Fibroblast of lung (primary cell): ENCODE data around the gene BTNL9. TPM values are rescaled to one million over a fixed set of nuclear protein-coding genes. Genes with fewer than 3 reads are reported as not detected.
"Not testable (repeated sequence)": the region's sequence is repeated elsewhere in the genome, so short reads cannot be mapped to it uniquely, and the experiment has no call there.

Source experiments
- DNase-seq, 2 donors: peaks; one replicate each; pipeline versions ENCODE4 v3.0.0 to v3.0.0-alpha.2; 2010; ENCODE audit warnings: low read depth in 2 of 2
- H2AFZ ChIP-seq: 2 replicates; pipeline ENCODE4 v1.5.1; 2012; ENCODE audit warnings: low read length, control low read depth, inconsistent platforms
- H3K27ac ChIP-seq: 2 replicates; pipeline ENCODE4 v1.5.1; 2011; ENCODE audit warnings: low read length, control low read depth; ENCODE audit not compliant: insufficient read depth
- H3K27me3 ChIP-seq: 2 replicates; pipeline ENCODE4 v1.5.1; 2011; ENCODE audit warnings: mild to moderate bottlenecking, low read length; ENCODE audit not compliant: control insufficient read depth, insufficient read depth
- H3K36me3 ChIP-seq: 2 replicates; pipeline ENCODE4 v1.5.1; 2011; ENCODE audit warnings: low read length; ENCODE audit not compliant: control insufficient read depth, insufficient read depth
- H3K4me1 ChIP-seq: 2 replicates; pipeline ENCODE4 v1.5.1; 2011; ENCODE audit warnings: low read length; ENCODE audit not compliant: control insufficient read depth, insufficient read depth; ENCODE audit errors: extremely low read depth
- H3K4me2 ChIP-seq: 2 replicates; pipeline ENCODE4 v1.5.1; 2011; ENCODE audit warnings: low read length, control low read depth; ENCODE audit not compliant: insufficient read depth; ENCODE audit errors: extremely low read depth
- H3K4me3 ChIP-seq, 4 experiments: fragments of 200-600 bp in 1 of 4; sonication (generic) in 1 of 4; replicated peaks in 1 of 4; 2 replicates each; pipeline ENCODE4 v1.5.1; 2011 to 2016; ENCODE audit warnings: low read length in 4 of 4, low read depth in 3 of 4, mild to moderate bottlenecking in 3 of 4, control low read depth in 2 of 4, inconsistent platforms in 1 of 4, mixed read lengths in 1 of 4; ENCODE audit not compliant: insufficient read depth in 1 of 4; ENCODE audit errors: control extremely low read depth in 1 of 4
- H3K79me2 ChIP-seq: 2 replicates; pipeline ENCODE4 v1.5.1; 2012; ENCODE audit warnings: mild to moderate bottlenecking, low read length, inconsistent platforms; ENCODE audit not compliant: control insufficient read depth, insufficient read depth
- H3K9ac ChIP-seq: 2 replicates; pipeline ENCODE4 v1.5.1; 2011; ENCODE audit warnings: mild to moderate bottlenecking, low read length, control low read depth; ENCODE audit not compliant: insufficient read depth
- H3K9me3 ChIP-seq: 2 replicates; pipeline ENCODE4 v1.5.1; 2012; ENCODE audit warnings: low read depth, low read length; ENCODE audit not compliant: control insufficient read depth, insufficient read depth
- H4K20me1 ChIP-seq: 2 replicates; pipeline ENCODE4 v1.5.1; 2011; ENCODE audit warnings: low read length; ENCODE audit not compliant: control insufficient read depth, insufficient read depth; ENCODE audit errors: extremely low read depth
- EZH2 ChIP-seq: IDR thresholded peaks from 2 replicates; pipeline ENCODE4 v1.5.1; 2012; ENCODE audit warnings: low read length, control low read depth, mild to moderate bottlenecking; ENCODE audit errors: missing control alignments
- polyA plus RNA-seq, 2 donors: library from polyadenylated mRNA; depleted of rRNA in 1 of 2; stranded (reverse) in 1 of 2; unstranded in 1 of 2; fragments of >200 nt; gene quantifications; 2 replicates each; pipeline ENCODE4 v1.2.1, GENCODE V29; 2011 to 2012; ENCODE audit warnings: missing spikeins in 1 of 2
- total RNA-seq: library from RNA; depleted of rRNA; stranded (reverse); fragments of >200 nt; gene quantifications from 2 replicates; pipeline ENCODE4 v1.2.1, GENCODE V29; 2014
- TF ChIP-seq, protein P1 (sequence below), 2 donors: IDR thresholded peaks in 1 of 2; conservative IDR thresholded peaks in 1 of 2; 1 replicate in 1 of 2; 2 replicates in 1 of 2; pipeline ENCODE4 v1.5.1; 2011 to 2012; ENCODE audit warnings: low read length in 2 of 2, control low read depth in 1 of 2, inconsistent platforms in 1 of 2, low read depth in 1 of 2, mild to moderate bottlenecking in 1 of 2

The BTNL9 gene
- total and polyA plus RNA-seq, 2 donors (not counting 1 experiment from before 2014, with no cell fraction given), result not detected

- H3K9me3 ChIP-seq, result no peaks in the 10 kb centered on the region
- DNase-seq, result peak in 1 of 2 donors; percentile 4
- no peaks in the 10 kb centered on the region for H4K20me1 ChIP-seq
- H3K27me3 ChIP-seq, result peaks cover 8% of the 10 kb centered on the region
- H3K9ac ChIP-seq, result no peak overlapping the region
- peak overlapping the region; percentile 54 for H3K4me2 ChIP-seq
- no peaks in the 10 kb centered on the region for H3K36me3 ChIP-seq
- H3K4me1 ChIP-seq, result no peaks in the 10 kb centered on the region
- no peak overlapping the region for H3K4me3 ChIP-seq
- no peak overlapping the region for H3K27ac ChIP-seq
- no peak for TF ChIP-seq EZH2
- TF ChIP-seq, protein P1, sequence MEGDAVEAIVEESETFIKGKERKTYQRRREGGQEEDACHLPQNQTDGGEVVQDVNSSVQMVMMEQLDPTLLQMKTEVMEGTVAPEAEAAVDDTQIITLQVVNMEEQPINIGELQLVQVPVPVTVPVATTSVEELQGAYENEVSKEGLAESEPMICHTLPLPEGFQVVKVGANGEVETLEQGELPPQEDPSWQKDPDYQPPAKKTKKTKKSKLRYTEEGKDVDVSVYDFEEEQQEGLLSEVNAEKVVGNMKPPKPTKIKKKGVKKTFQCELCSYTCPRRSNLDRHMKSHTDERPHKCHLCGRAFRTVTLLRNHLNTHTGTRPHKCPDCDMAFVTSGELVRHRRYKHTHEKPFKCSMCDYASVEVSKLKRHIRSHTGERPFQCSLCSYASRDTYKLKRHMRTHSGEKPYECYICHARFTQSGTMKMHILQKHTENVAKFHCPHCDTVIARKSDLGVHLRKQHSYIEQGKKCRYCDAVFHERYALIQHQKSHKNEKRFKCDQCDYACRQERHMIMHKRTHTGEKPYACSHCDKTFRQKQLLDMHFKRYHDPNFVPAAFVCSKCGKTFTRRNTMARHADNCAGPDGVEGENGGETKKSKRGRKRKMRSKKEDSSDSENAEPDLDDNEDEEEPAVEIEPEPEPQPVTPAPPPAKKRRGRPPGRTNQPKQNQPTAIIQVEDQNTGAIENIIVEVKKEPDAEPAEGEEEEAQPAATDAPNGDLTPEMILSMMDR (conservative IDR thresholded peaks at IDR 0.05 in 1 of 2, IDR thresholded peaks at IDR 0.05 in 1 of 2; ENCODE audit: low read depth in 1 of 2, low read length in 2 of 2), result no peak
- H2AFZ ChIP-seq, result peak overlapping the region; percentile 19
- no peaks in the 10 kb centered on the region for H3K79me2 ChIP-seq
Observed at GRCh38 chr5:181100121-181100875, 60.2 kb downstream of the BTNL9 start.

DNA sequence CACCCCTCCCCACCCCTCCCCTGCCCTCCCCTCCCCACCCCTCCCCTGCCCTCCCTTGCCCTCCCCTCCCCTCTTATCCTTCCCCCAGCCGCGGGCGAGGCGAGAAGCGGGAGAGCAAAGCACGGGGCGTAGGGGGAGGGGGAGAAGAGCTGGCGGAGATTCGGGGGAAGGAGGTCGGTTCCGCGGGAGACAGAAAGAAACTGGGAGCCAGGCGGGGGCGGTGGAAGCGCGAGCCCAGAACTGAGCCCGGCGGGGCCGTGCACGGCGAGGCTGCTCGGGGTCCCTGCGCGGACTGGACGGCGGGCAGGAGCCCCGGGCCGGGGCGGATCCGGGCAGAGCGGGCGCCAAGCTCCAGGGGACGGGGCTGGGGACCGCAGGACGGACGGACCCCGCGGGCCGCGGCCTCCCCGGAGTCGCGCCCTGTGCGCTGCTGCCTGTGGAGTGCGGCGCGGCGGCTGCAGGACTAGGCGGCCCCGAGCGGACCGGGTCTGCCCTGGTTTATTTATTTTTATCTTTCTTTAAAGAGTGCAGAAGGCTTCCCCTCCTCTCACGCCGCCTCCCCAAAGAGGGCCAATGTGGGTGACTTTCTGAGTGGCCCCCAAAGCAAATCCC is 61.1 kb downstream of the BTNL9 start:
- H3K4me1 ChIP-seq, H3K36me3 ChIP-seq, H3K9ac ChIP-seq, H3K79me2 ChIP-seq, H3K4me2 ChIP-seq, H3K27ac ChIP-seq, H3K27me3 ChIP-seq, H4K20me1 ChIP-seq, H3K9me3 ChIP-seq, DNase-seq, H3K4me3 ChIP-seq, H2AFZ ChIP-seq: not testable (repeated sequence)

DNA sequence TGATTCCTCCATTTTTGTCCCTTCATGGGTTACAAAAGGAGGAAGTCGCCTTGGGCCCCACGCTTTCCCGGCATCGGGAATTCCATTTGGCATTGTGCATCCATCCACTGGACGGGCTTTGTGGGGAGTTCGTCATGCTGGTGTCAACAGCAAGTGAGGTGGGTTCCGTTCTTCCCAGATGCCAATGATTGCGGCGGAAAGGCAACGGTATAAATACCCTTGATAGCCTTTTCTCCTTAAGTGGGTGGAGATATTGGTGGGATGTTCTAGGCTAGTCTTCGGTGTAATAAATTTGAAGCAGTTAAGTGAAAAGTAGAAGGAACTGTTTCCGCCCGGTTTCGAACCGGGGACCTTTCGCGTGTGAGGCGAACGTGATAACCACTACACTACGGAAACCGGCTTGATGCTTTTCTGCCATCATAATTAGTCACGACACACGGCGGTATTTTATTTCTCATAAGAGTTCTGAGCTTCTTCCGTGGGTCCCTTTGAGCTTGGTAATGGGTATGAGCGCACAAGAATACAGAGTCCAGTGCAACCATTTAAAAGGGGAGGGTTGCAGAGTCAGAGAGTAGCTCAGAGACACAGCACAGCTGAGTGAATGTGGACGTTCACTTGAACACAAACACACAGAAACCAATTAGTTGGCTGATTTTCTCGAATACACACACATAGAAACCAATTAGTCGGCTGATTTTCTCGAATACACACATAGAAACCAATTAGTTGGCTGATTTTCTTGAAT is 62.0 kb downstream of the BTNL9 start:
- not testable (repeated sequence) for DNase-seq, H3K9me3 ChIP-seq, H3K79me2 ChIP-seq, H3K4me1 ChIP-seq, H4K20me1 ChIP-seq, H3K27ac ChIP-seq, H3K36me3 ChIP-seq, H2AFZ ChIP-seq, H3K4me2 ChIP-seq, H3K9ac ChIP-seq, H3K27me3 ChIP-seq, H3K4me3 ChIP-seq

DNA sequence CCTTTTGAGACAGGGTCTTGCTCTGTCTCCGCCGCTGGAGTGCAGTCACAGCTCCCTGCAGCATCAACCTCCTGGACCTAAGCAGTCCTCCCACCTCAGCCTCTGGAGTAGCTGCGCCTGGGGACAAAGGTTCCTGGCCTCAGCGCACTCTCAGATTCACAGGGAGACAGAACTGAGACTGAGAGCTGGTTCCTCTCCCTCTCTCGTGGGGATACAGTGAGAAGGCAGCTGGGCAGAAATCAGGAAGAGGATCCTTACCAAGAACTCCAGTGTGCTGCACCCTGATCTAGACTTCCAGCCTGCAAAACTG is 64.1 kb downstream of the BTNL9 start:
- Histone ChIP-seq H3K27me3 (peaks cover 11% of the 10 kb centered on the region), H2AFZ (peak overlapping the region; percentile 39), H3K4me2 (peak overlapping the region; percentile 25)
- not testable (repeated sequence) for H3K27ac ChIP-seq, H3K79me2 ChIP-seq, H3K9me3 ChIP-seq, H3K9ac ChIP-seq, H3K4me1 ChIP-seq, DNase-seq, H3K36me3 ChIP-seq, H4K20me1 ChIP-seq, H3K4me3 ChIP-seq

DNA sequence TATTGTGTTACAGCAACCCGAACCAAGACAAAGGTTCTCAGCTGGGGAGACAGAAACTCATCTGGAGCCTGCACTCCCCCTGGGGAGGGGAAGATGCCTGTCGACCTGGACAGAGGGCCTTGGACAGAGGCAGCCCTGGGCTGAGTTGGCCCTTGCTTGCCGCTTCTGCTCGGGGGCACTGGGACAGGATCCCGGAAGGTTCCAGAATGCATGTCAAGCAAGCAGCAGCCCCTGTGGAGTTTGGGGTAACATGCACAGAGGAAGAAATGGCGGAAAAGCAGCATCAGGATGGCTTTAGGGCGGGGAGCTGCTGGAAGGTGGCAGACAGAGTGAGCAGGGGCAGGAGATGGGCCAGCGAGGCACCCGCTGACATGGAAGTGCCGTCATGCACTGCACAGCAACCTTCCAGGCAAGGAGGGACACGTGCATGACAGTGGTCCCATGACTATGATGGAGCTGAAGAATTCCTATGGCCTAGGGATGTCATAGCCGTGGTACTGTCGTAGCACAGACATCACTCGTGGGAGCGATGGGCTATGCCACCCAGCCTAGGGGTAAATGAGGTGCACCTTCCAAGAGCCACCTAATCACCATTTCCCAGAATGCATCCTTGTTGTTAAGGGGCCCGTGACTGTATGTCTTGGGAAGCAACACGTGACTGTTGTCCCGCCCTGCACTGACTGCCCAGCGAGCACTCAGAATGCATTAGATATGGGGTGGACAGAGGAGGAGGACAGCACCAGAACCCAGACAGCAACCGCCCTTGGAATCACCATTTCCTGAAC is 64.7 kb downstream of the BTNL9 start:
- not testable (repeated sequence) for H3K4me3 ChIP-seq, DNase-seq, H4K20me1 ChIP-seq, H3K9me3 ChIP-seq, H2AFZ ChIP-seq, H3K36me3 ChIP-seq, H3K27me3 ChIP-seq, H3K9ac ChIP-seq, H3K79me2 ChIP-seq, H3K27ac ChIP-seq, H3K4me2 ChIP-seq, H3K4me1 ChIP-seq
